GM23248 (cell line): ENCODE results near the gene COX8A.

Experiments
- EZH2 ChIP-seq: fragments of 200-600 bp; sonication (generic); IDR thresholded peaks from 2 replicates; pipeline ENCODE4 v1.6.1; 2018; ENCODE audit warnings: antibody characterized with exemption, mild to moderate bottlenecking; ENCODE audit not compliant: insufficient read depth, poor library complexity, severe bottlenecking
- EZH2phosphoT487 ChIP-seq: fragments of 200-600 bp; sonication (generic); IDR thresholded peaks from 2 replicates; pipeline ENCODE4 v1.6.1; 2018; ENCODE audit warnings: antibody characterized with exemption, moderate library complexity, mild to moderate bottlenecking, low read depth; ENCODE audit not compliant: insufficient read depth

- TF ChIP-seq EZH2 (no peak), EZH2phosphoT487 (no peak)
These were observed 35.0 kb upstream of the COX8A start for GRCh38 chr11:63939397-63939891.
